ENCODE data around the gene AFMID. TPM values are rescaled to one million over a fixed set of nuclear protein-coding genes. Genes with fewer than 3 reads are reported as not detected.

AFMID gene
- total and polyA plus RNA-seq, 2 donors from 2014 or later: 63.9 to 118 TPM

DNA sequence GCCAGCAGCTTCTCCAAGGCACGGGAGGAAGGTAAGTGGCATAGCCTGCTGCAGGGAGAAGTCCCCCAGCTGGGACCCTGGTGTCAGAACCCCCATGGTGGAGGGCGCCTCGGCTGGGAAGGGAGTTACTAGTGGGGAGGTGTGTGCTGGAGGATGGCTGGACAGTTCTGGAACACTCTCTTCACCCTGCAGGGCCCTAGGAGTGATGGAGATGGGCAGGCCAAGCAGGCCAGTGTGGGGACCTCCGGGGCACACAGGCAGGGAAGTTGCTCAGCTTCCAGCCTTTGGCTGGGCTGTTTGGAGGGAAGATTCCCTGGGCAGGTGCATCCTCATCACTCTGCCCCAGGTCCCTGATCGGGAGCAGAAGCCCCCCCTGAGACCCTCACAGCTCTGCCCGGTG is 40.3 kb upstream of the AFMID start:
- TF ChIP-seq, protein P1, sequence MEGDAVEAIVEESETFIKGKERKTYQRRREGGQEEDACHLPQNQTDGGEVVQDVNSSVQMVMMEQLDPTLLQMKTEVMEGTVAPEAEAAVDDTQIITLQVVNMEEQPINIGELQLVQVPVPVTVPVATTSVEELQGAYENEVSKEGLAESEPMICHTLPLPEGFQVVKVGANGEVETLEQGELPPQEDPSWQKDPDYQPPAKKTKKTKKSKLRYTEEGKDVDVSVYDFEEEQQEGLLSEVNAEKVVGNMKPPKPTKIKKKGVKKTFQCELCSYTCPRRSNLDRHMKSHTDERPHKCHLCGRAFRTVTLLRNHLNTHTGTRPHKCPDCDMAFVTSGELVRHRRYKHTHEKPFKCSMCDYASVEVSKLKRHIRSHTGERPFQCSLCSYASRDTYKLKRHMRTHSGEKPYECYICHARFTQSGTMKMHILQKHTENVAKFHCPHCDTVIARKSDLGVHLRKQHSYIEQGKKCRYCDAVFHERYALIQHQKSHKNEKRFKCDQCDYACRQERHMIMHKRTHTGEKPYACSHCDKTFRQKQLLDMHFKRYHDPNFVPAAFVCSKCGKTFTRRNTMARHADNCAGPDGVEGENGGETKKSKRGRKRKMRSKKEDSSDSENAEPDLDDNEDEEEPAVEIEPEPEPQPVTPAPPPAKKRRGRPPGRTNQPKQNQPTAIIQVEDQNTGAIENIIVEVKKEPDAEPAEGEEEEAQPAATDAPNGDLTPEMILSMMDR (IDR thresholded peaks at IDR 0.05; ENCODE audit: borderline replicate concordance, extremely low read depth, insufficient read depth): no peak
- Histone ChIP-seq H3K9me3 (ENCODE audit: control insufficient read depth in 2 of 3, insufficient read depth in 1 of 3, low read length in 3 of 3) (no peaks in the 10 kb centered on the region), H3K4me1 (ENCODE audit: control insufficient read depth in 2 of 3, insufficient read depth in 2 of 3, low read depth in 1 of 3, low read length in 3 of 3) (peaks cover 0 to 33% (median 27%) of the 10 kb centered on the region in 3 donors), H3K36me3 (ENCODE audit: control insufficient read depth in 2 of 3, insufficient read depth in 3 of 3, low read length in 3 of 3) (no peaks in the 10 kb centered on the region), H3K27me3 (ENCODE audit: control insufficient read depth, insufficient read depth, low read length) (no peaks in the 10 kb centered on the region), H3K27ac (ENCODE audit: low read depth in 2 of 2, low read length in 2 of 2) (no peak overlapping the region), H3K4me3 (ENCODE audit: low read length in 3 of 3) (no peak overlapping the region), H3K9ac (ENCODE audit: low read length in 3 of 3) (no peak overlapping the region)
- FAIRE-seq: no peak
- intact Hi-C loops (cut with DNase I): no loop called here
- no peak for DNase-seq

DNA sequence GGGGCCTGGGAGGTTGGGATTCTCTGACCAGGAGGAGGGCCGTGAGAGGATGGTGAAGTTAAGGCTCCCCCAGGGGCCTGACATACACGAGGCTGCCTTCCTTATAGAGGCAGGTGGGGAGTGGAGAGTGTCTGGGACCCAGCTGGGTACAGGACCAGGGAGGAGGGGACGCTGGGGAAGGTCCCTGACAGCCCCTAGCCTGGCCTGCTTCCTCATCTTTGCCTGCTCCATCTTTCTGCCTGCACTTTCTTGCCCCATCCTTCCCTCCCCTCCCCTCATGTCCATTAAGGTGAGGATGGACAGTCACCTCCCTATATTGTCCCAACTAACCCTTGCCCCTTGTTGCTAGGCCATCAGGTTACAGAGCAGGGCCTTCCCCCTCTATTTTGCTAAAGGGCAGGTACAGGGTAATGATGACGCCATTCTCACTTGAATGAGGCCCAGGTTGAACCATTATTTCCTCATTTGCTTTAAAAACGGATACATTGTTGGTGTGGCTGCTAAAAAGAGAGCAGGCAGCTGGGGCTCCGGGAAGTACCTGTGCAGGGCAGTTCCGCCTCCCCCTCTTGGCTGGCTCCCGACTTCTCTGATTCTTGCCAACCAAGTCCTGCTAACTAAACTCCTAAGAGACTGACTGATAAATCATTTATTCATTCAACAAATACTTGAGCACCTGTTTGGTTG is 39.7 kb upstream of the AFMID start:
- Histone ChIP-seq H3K4me1 (ENCODE audit: control insufficient read depth in 2 of 3, insufficient read depth in 2 of 3, low read depth in 1 of 3, low read length in 3 of 3) (peaks cover 0 to 32% (median 28%) of the 10 kb centered on the region in 3 donors), H3K36me3 (ENCODE audit: control insufficient read depth in 2 of 3, insufficient read depth in 3 of 3, low read length in 3 of 3) (no peaks in the 10 kb centered on the region), H3K4me3 (ENCODE audit: low read length in 3 of 3) (no peak overlapping the region), H3K27me3 (ENCODE audit: control insufficient read depth, insufficient read depth, low read length) (no peaks in the 10 kb centered on the region), H3K27ac (ENCODE audit: low read depth in 2 of 2, low read length in 2 of 2) (no peak overlapping the region), H3K9ac (ENCODE audit: low read length in 3 of 3) (no peak overlapping the region), H3K9me3 (ENCODE audit: control insufficient read depth in 2 of 3, insufficient read depth in 1 of 3, low read length in 3 of 3) (no peaks in the 10 kb centered on the region)
- FAIRE-seq (no peak), DNase-seq (no peak)
- intact Hi-C loops (cut with DNase I): no loop called here
- TF ChIP-seq, protein P1 (IDR thresholded peaks at IDR 0.05; ENCODE audit: borderline replicate concordance, extremely low read depth, insufficient read depth): no peak

DNA sequence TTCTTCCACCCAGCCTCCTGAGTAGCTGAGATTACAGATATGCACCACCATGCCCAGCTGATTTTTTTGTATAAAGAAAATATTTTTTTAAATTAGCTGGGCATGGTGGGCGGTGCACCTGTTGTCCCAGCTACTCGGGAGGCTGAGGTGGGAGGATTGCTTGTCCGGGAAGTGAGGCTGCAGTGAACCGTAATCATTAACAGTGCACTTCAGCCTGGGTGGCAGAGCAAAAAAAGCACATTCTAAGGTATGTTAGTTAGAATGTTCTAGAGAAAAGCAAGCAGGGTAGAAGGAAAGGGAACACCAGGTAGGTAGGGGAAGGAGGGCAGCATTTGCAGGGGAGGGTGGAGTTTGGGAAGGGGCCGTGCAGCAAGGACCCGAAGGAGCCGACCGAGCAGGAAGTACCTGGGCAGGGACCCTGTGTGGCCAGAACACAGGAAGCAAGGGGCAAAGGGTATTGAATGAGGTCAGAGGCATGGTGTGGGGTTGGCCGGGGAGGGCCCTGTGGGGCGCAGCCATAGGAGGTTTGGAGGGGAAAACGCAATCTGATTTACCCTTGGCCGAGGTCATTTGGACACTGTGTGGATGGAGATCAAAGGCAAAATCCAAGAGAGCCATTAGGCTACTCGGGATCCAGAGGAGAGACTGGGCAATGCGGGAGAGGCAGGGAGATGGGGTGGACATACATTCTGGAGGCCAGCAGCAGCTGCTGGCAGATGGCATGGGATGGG is 38.7 kb upstream of the AFMID start:
- TF ChIP-seq, protein P1 (IDR thresholded peaks at IDR 0.05; ENCODE audit: borderline replicate concordance, extremely low read depth, insufficient read depth): no peak
- FAIRE-seq: no peak
- Histone ChIP-seq H3K27me3 (ENCODE audit: control insufficient read depth, insufficient read depth, low read length) (no peaks in the 10 kb centered on the region), H3K27ac (ENCODE audit: low read depth in 2 of 2, low read length in 2 of 2) (no peak overlapping the region), H3K9me3 (ENCODE audit: control insufficient read depth in 2 of 3, insufficient read depth in 1 of 3, low read length in 3 of 3) (no peaks in the 10 kb centered on the region), H3K4me1 (ENCODE audit: control insufficient read depth in 2 of 3, insufficient read depth in 2 of 3, low read depth in 1 of 3, low read length in 3 of 3) (peaks cover 0 to 30% (median 28%) of the 10 kb centered on the region in 3 donors), H3K4me3 (ENCODE audit: low read length in 3 of 3) (no peak overlapping the region), H3K9ac (ENCODE audit: low read length in 3 of 3) (no peak overlapping the region), H3K36me3 (ENCODE audit: control insufficient read depth in 2 of 3, insufficient read depth in 3 of 3, low read length in 3 of 3) (no peaks in the 10 kb centered on the region)
- no peak for DNase-seq
- intact Hi-C loops (cut with DNase I): no loop called here
